ENCODE results near the gene ERP44. TPM values are rescaled to one million over a fixed set of nuclear protein-coding genes. Genes with fewer than 3 reads are reported as not detected.

Gene ERP44
- polyA plus RNA-seq, 1 of the 3 experiments (the other 2 are of a cell fraction): 10.0 TPM

- Histone ChIP-seq H2AFZ (ENCODE audit: low read depth) (no peak overlapping the region), H3K27me3 (ENCODE audit: insufficient read depth) (no peaks in the 10 kb centered on the region), H4K20me1 (ENCODE audit: insufficient read depth) (no peaks in the 10 kb centered on the region), H3K4me2 (no peak overlapping the region), H3K36me3 (replicated peaks in 1 of 2; ENCODE audit: control insufficient read depth in 1 of 2, insufficient read depth in 2 of 2, low read length in 1 of 2) (peaks cover 9 to 57% of the 10 kb centered on the region in 2 experiments), H3F3A (replicated peaks; ENCODE audit: insufficient read depth) (peaks cover 10% of the 10 kb centered on the region), H3K27ac (ENCODE audit: low read depth in 2 of 2, low read length in 1 of 2) (no peak overlapping the region), H3K9me2 (no peaks in the 10 kb centered on the region), H3K4me3 (ENCODE audit: low read depth in 2 of 2, low read length in 1 of 2) (no peak overlapping the region), H3K9ac (no peak overlapping the region), H3K4me1 (ENCODE audit: control insufficient read depth in 1 of 2, insufficient read depth in 2 of 2, low read depth in 1 of 2, low read length in 1 of 2) (peaks cover 0 to 8% of the 10 kb centered on the region in 2 experiments; a peak in 2 of 4 replicates), H3K79me2 (ENCODE audit: insufficient read depth) (peaks cover 34% of the 10 kb centered on the region), H3K9me3 (no peaks in the 10 kb centered on the region)
- ChIA-PET POLR2A (no interaction called here), CTCF (no interaction called here)
- TF ChIP-seq ELF1 (IDR thresholded peaks at IDR 0.05) (no peak), SIN3A (IDR thresholded peaks at IDR 0.05; ENCODE audit: borderline replicate concordance, low read depth, low read length) (no peak), YY1 (IDR thresholded peaks at IDR 0.05; ENCODE audit: low read depth) (no peak), FOXM1 (IDR thresholded peaks at IDR 0.05; ENCODE audit: low read depth) (no peak), TEAD4 (IDR thresholded peaks at IDR 0.05; ENCODE audit: borderline replicate concordance, insufficient read depth) (no peak), FOXJ3 (CRISPR knock-in tag; IDR thresholded peaks at IDR 0.05) (no peak), RXRA (IDR thresholded peaks at IDR 0.05; ENCODE audit: borderline replicate concordance, low read depth) (no peak), TCF12 (IDR thresholded peaks at IDR 0.05) (no peak)
- DNase-seq: no peak
- 97% methylated on average over 2 of the region's 2 CpGs for WGBS (ENCODE audit: low lambda C conversion rate)
These were observed 26.4 kb upstream of the ERP44 start for GRCh38 chr9:100125236-100125635.

- no peak overlapping the region for H3K4me3 ChIP-seq (ENCODE audit: low read depth in 2 of 2, low read length in 1 of 2)
- CTCF ChIA-PET: no interaction called here
These were observed 21.5 kb upstream of the ERP44 start for GRCh38 chr9:100120286-100120685.

More at GRCh38 chr9:100120286-100120685, 21.5 kb upstream of the ERP44 start:
- Histone ChIP-seq H3F3A (replicated peaks; ENCODE audit: insufficient read depth) (no peaks in the 10 kb centered on the region), H3K9ac (no peak overlapping the region), H3K27ac (ENCODE audit: low read depth in 2 of 2, low read length in 1 of 2) (no peak overlapping the region), H3K4me2 (no peak overlapping the region), H4K20me1 (ENCODE audit: insufficient read depth) (no peaks in the 10 kb centered on the region), H3K4me1 (ENCODE audit: control insufficient read depth in 1 of 2, insufficient read depth in 2 of 2, low read depth in 1 of 2, low read length in 1 of 2) (no peaks in the 10 kb centered on the region), H3K9me3 (no peaks in the 10 kb centered on the region), H3K27me3 (ENCODE audit: insufficient read depth) (no peaks in the 10 kb centered on the region), H3K36me3 (replicated peaks in 1 of 2; ENCODE audit: control insufficient read depth in 1 of 2, insufficient read depth in 2 of 2, low read length in 1 of 2) (peaks cover 7 to 43% of the 10 kb centered on the region in 2 experiments), H3K9me2 (no peaks in the 10 kb centered on the region), H2AFZ (ENCODE audit: low read depth) (no peak overlapping the region), H3K79me2 (ENCODE audit: insufficient read depth) (peaks cover 48% of the 10 kb centered on the region)
- DNase-seq: no peak
- TF ChIP-seq EZH2phosphoT487 (IDR thresholded peaks at IDR 0.05; ENCODE audit: borderline replicate concordance, low read depth) (no peak), USF1 (IDR thresholded peaks at IDR 0.05; ENCODE audit: borderline replicate concordance, low read depth) (no peak), USF2 (IDR thresholded peaks at IDR 0.05; ENCODE audit: borderline replicate concordance, low read depth, low read length) (no peak), POLR2AphosphoS5 (IDR thresholded peaks at IDR 0.05; ENCODE audit: low read depth, low read length) (no peak), MAX (IDR thresholded peaks at IDR 0.05; ENCODE audit: low read depth) (no peak)
- POLR2A ChIA-PET: no interaction called here
- WGBS (ENCODE audit: low lambda C conversion rate): 96% methylated on average over 2 of the region's 2 CpGs

Measured in SK-N-SH (cell line).